ENCODE results near the gene CBX1. TPM values are rescaled to one million over a fixed set of nuclear protein-coding genes. Genes with fewer than 3 reads are reported as not detected.

Gene CBX1
- total and polyA plus RNA-seq, 2 of the 8 experiments (the other 6 are each of a cell fraction or from before 2014, with no cell fraction given), result 38.7 to 173 TPM

DNA sequence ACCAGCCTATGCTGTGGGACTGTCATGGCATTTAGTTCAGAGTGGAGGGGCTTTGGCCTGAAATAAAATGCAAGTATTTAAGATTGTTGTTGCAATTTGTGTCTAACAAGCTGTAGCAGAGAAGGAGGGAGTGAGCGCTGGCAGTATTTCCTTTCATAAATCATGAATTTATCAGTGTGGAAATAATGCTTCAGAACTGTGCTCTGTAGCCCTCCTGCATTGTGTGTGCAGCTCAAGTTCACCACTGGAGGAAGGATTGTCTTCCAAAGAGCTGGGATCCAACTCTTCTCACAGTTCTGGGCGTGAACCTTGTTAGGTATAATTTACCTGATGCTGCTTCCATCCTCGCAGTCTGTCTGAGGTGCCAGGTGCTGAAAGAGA is 21.4 kb upstream of the CBX1 start (continued):
- TF ChIP-seq SIN3A (conservative IDR thresholded peaks at IDR 0.05 in 1 of 2, IDR thresholded peaks at IDR 0.05 in 1 of 2; ENCODE audit: low read depth in 1 of 2, low read length in 2 of 2), result no peak
- TF ChIP-seq RFX5 (IDR thresholded peaks at IDR 0.05; ENCODE audit: borderline replicate concordance, low read depth, low read length), result no peak
- no peak for TF ChIP-seq SP2 (IDR thresholded peaks at IDR 0.05; ENCODE audit: low read length)
